HG03432 (cell line): ENCODE data around the gene DCAF4.

Experiments
- ATAC-seq: cut with Tn5 transposase; IDR thresholded peaks from one replicate; pipeline ENCODE4 v1.9.1; 2021; ENCODE audit warnings: mild to moderate bottlenecking, moderate library complexity; ENCODE audit not compliant: unreplicated experiment

Gene DCAF4

DNA sequence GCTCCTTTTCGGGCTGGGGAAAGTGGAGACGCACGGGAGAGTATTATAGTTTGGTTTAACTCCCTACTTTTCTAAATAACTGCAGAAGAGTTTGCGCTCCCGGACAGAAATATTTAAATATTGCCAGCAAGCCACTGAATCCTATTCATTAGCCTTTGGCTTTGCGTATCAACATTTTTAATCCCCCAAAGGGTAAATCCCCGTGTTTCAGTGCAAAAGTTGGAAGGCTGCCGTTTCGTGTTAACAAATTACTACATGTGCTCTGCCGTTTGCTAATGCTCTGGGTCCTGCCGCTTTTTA, 32.0 kb upstream of the DCAF4 start:
- ATAC-seq, result no peak

GRCh38 chr14:72894623-72895378, 31.5 kb upstream of the DCAF4 start:
- no peak for ATAC-seq

- no peak for ATAC-seq
Observed at GRCh38 chr14:72898448-72898847, 27.8 kb upstream of the DCAF4 start.

DNA sequence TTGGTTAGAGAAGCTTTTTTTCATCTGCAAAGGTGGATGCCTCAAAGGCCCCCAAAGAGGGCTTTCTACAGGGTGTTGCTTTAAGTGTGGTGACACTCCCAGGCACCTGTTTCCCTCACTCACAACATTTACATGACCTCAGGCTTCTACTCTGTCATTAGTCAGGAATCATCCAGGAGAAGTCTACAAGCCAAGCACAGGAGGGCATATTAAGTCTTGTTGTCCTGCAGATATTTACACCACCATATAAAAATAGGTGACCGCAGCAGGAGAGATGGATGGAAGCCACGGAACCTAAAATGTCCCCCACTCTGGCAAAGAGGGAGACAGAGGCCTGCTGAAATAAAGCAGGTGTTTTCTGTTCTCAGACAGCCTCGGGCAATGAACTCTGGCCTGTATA, 24.9 kb upstream of the DCAF4 start:
- ATAC-seq, result no peak

DNA sequence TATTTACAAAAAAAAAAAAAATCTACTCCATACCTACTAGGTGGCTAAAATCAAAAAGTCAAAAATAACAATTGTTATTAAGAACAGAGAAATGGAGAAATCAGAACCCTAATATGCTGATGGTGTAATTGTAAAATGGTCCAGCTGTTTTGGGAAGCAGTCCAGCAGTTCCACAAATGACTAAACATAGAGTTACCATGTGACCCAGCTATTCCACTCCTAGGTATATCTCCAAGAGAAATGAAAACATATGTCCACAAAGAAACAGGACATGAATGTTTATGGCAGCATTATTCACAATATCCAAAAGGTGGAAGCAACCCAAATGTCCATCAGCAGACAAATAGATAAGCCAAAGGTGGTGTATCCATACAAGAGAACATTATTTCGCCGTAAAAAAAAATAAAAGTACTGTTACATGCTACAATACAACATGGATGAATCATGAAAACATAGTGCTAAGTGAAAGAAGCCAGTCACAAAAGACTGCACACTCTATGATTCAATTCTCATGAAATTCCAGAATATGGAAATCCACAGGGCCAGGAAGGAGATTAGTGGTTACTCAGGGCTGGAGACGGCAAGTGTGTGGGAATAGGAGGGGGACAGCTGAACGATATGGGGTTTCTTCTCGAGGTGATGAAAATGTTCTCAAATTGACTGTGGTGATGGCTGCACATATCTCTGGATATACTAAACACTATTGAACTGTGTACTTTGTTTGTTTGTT, 23.3 kb upstream of the DCAF4 start:
- ATAC-seq, result no peak

- ATAC-seq, result no peak
Observed at GRCh38 chr14:72903716-72904115, 22.5 kb upstream of the DCAF4 start.

DNA sequence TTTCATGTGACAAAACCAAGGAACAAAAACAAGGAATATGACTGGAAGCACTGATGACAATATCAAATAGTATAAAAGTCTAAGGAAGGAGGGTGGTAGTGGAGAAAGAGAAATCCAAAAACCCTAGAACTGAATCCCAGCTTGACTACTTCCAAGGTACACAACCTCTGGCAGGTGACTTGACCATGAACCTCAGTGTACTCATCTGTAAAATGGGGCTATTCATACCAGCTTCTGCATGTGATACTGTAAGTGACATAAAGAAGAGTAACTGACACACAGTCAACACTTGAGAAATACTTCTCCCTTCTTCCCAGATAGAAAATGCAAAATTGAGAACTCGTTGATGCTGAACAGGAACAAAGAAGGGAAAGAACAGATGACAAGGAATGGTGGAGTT, 22.0 kb upstream of the DCAF4 start:
- ATAC-seq, result no peak

- ATAC-seq, result peak; percentile 52
Observed at GRCh38 chr14:72904840-72905561, 21.3 kb upstream of the DCAF4 start.

DNA sequence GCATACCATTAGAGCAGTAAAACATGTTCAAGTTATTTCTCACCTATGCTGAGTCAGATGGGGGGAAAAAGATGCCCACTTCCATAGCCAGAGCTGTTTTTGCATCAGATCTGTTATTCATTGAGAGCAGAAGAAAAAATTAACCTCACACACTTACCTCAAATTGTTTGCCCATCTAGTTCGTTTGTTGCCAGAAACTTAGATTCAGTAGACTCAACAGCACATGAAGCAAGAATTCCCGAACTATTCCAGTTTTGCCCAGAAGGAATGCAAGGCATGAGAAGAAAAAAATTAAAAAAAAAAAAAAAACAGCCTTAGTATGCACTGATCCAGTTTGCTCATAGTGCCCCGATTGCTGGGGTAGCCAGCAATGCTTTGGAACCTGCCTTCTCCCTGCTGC, 19.9 kb upstream of the DCAF4 start:
- no peak for ATAC-seq

DNA sequence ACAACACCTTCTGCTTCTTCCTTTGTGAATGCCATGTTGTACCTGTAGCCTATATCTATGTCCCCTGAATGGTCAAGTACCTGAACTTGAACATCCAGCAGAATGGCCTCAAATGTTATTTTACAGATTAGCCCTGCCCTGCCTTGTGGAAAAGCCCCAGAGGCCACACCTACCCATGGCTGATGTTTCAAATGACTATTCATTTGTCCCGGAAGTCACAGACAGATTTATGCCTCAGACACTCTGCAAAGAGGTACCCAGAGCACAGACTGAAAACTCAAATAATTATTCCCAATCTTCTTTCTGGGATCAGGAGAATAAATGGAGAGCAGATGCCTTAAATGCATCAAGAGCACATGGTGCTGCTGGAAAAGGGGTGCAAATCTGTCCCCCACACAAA, 19.4 kb upstream of the DCAF4 start:
- no peak for ATAC-seq

DNA sequence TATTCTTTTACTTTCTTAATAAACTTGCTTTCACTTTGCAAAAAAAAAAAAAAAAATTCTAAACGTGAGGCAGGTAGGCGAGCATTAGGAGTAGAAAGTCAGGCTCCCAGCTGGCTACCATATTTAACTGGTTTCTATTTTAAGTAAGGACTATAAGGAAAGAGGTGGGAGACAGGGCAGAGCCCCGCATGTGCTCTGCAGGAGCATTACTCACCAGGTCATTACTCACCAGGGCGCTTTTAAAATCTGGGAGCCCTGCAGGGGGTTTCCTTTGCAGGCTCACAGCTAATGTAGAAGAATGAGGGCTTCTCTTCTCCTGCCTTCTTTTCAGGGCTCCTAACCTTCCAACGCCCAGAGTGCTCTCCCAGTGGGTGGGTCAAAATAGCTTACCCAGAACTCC, 18.4 kb upstream of the DCAF4 start:
- no peak for ATAC-seq

GRCh38 chr14:72909163-72909562, 17.1 kb upstream of the DCAF4 start:
- ATAC-seq, result no peak

DNA sequence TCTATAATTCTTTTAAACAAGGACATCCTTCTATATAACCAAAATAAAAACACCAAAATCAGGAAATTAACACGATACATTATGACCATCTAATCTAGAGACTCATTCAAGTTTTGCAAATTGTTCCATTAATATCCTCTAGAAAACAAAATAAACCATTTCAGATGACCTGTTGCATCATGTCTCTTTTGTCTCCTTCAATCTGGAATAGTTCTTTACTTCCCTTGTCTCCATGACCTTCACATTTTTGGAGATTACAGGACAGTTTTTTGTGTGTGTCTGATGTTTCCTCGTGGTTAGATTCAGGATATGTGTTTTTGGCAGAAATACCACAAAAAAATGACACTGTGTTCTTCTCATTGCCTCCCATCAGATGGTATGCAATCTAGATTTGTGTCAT, 12.5 kb upstream of the DCAF4 start:
- no peak for ATAC-seq

GRCh38 chr14:72916174-72916573, 10.1 kb upstream of the DCAF4 start:
- no peak for ATAC-seq

- no peak for ATAC-seq
Observed at GRCh38 chr14:72917094-72917802, 9.0 kb upstream of the DCAF4 start.

DNA sequence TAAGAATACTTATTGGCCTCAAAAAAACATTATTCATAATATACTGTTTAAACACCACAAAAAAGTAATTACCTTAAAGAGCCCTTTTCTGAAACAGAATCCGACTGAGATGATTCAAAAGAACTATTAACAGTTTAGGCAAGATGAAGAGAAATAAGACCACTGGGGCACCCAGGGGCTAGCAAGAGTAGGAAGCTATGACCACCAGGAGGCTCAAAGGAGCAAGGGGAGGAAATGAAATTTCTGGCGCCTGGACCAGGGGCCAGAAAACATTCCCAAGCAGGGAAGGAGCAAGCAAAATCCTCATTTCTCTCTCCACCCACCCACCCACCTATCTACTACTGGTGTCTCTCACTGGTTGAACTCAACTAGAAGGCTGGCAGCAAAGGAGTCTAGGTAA, 6.3 kb upstream of the DCAF4 start:
- no peak for ATAC-seq

GRCh38 chr14:72921396-72921795, 4.9 kb upstream of the DCAF4 start:
- no peak for ATAC-seq

- ATAC-seq, result no peak
Observed at GRCh38 chr14:72924337-72924736, 1.9 kb upstream of the DCAF4 start.

DNA sequence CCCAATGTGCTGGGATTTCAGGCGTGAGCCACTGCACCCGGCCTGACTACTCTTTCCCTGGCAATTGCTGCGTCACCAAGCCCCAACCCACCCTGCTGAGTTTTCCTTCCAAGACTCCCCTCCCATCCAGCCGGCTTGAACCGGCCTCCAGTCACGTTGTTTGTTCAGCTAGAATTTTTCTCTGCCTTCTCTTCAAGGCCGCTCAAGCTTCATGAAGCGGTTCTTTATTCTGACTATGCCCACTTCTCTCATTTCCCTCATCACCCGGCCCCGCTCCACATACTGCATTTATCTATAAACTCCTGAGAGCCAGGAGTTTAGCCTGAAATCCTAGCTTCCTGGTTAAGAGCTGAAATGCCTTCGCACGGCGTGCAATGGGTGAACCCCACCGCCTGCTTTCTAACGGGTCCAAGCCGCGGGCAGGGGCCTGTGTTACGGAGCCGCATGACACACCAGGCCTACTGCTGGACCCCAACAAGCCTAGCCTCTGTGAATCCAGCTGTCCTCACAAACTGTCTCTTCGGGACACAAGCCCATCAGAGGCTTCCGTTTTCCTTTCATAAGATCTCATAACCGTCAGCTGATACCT, 999 bp upstream of the DCAF4 start:
- ATAC-seq, result no peak

DNA sequence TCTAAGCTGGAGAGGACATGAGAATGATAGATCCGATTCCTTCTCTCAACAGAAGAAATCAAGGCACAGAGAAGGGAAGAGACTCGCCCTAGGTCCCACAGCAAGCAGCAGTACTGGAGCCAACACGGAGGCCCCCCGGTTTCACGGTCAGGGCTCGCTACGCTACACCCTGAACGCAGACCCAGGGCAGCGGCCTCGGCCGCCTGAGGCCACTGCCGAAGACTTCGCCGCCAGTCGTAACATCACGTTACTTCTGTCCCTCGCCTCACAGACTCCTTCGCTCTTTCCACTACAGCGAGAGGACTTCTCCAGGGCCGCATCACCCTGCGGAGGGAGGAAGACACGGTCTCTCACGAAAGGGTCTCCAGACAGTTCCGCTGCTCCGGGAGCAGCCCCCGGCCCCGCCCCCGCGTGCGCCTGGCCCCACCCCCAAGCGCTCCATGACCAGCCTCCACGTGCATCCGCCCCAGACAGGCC, 411 bp upstream of the DCAF4 start:
- peak; percentile 27 for ATAC-seq

DNA sequence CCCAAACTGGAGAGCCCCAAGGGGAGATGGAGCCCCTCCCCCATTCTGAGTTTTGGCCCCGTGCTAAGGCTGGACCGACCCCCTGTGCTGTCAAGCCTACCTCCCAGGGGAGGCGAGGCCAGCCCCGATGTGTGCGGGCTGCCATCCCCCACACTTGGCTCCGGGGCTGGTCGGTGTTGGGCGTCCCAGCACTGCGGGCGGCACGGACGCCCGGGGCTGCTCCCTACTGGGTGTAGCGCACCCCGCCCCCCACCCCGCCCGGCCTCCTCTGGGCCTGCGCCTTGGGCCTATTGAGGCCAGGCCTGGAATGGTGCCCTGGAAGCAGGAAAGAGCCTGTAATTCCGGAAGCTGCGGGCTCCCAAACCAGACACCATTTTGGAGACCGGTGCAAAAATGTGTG, 2.6 kb downstream of the DCAF4 start:
- ATAC-seq, result no peak
